ENCODE results near the gene NOB1. TPM values are rescaled to one million over a fixed set of nuclear protein-coding genes. Genes with fewer than 3 reads are reported as not detected.

NOB1 gene
- total RNA-seq, 1 donor from 2014 or later, result 15.9 TPM

- ATAC-seq (no peak), DNase-seq (ENCODE audit: missing footprints) (no peak)
- intact Hi-C loops (cut with DNase I), result no loop called here
Measured at GRCh38 chr16:69701866-69702265, 52.9 kb downstream of the NOB1 start.

- ATAC-seq (no peak), DNase-seq (ENCODE audit: missing footprints) (no peak)
- intact Hi-C loops (cut with DNase I), result no loop called here
Measured at GRCh38 chr16:69701452-69701851, 53.3 kb downstream of the NOB1 start.

- no peak for DNase-seq (ENCODE audit: missing footprints)
- ATAC-seq, result no peak
- intact Hi-C loops (cut with DNase I), result no loop called here
Measured at GRCh38 chr16:69699915-69700314, 54.8 kb downstream of the NOB1 start.

GRCh38 chr16:69698404-69698803 lies 56.3 kb downstream of the NOB1 start:
- intact Hi-C loops (cut with DNase I), result no loop called here
- no peak for ATAC-seq
- DNase-seq (ENCODE audit: missing footprints), result no peak

- intact Hi-C loops (cut with DNase I), result no loop called here
- DNase-seq (ENCODE audit: missing footprints), result no peak
- no peak for ATAC-seq
Measured at GRCh38 chr16:69693916-69694315, 60.8 kb downstream of the NOB1 start.

GRCh38 chr16:69691980-69692911 lies 62.5 kb downstream of the NOB1 start:
- ATAC-seq (no peak), DNase-seq (ENCODE audit: missing footprints) (no peak)
- intact Hi-C loops (cut with DNase I), result no loop called here

Other genes starting within 250 kb of the NOB1 start
- 16.2 TPM for gene NFAT5, start 189.0 kb downstream of the NOB1 start, total RNA-seq
- gene NQO1, start 28.4 kb downstream of the NOB1 start, total RNA-seq, result 48.0 TPM
- gene WWP2, start 7.4 kb upstream of the NOB1 start, total RNA-seq, result 24.8 TPM
- gene CLEC18A, start 196.4 kb upstream of the NOB1 start, total RNA-seq, result 0.35 TPM